ENCODE results near the gene MBD3L2B.
A peak's percentile ranks its signal among the peaks of the same experiment; 100 is the strongest.

Gene MBD3L2B

GRCh38 chr19:7010722-7011593 lies 10.3 kb downstream of the MBD3L2B start:
- no peak for DNase-seq

DNA sequence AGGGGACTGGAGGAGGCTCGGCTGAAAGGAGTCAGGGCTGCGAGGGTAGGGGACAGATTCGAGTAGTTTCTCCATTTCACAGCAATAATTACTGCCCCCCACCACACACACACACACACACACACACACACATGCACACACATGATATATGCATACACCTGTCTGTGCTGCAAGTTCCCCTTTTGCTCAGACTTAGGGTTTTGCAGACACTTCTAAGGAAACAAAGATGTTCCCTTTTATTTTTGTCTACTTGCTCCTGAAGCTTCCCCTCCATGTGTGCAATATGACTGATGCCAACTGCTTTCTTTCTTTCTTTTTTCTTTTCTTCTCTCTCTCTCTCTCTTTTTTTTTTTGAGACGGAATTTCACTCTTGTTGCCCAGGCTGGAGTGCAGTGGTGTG lies 13.4 kb downstream of the MBD3L2B start:
- no peak for DNase-seq

- DNase-seq = no peak
Measured at GRCh38 chr19:7006135-7006704, 15.0 kb downstream of the MBD3L2B start.

- DNase-seq = peak; percentile 25
Measured at GRCh38 chr19:7004313-7004931, 16.8 kb downstream of the MBD3L2B start.

GRCh38 chr19:7000816-7001215 lies 20.4 kb downstream of the MBD3L2B start:
- DNase-seq = no peak

- no peak for DNase-seq
Measured at GRCh38 chr19:7000333-7000732, 20.9 kb downstream of the MBD3L2B start.

GRCh38 chr19:6999933-7000332 lies 21.3 kb downstream of the MBD3L2B start:
- DNase-seq = no peak

- DNase-seq = peak; percentile 11
Measured at GRCh38 chr19:6997679-6998445, 23.4 kb downstream of the MBD3L2B start.

GRCh38 chr19:6996810-6997209 lies 24.4 kb downstream of the MBD3L2B start:
- DNase-seq = no peak

DNA sequence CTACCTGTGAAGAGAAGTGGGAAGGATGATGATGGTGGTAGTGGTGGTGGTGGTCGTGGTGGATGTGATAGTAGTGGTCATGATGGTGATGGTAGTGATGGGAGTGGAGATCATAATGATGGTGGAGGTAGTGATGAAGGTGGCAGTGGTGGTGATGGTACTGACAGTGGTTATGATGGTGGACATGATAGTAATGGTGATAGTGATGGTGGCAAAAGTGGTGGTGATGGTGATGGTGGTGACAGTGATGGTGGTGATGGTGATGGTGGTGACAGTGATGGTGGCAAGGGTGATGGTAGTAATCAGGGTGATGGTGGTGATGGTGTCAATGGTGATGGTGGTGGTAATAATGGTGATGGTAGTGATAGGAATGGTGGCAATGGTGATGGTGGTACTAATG lies 26.2 kb downstream of the MBD3L2B start:
- DNase-seq = no peak

GRCh38 chr19:6988257-6988656 lies 33.0 kb downstream of the MBD3L2B start:
- no peak for DNase-seq

DNA sequence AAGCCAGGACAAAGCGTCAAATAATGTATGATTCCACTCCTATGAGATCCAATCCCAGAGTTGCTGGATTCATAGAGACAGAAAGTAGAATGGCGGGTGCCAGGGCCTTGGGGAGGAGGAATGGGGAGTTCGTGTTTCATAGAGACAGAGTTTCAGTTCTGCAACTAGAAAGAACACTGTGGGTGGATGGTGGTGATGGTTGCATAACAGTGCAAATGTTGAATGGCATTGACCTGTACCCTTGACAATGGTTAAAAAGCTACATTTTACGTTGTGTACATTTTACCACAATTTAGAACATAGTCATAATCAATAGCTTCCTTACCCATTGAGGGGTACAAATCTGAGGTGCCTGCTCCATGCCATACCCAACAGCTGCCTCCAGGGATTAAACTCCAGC lies 33.4 kb downstream of the MBD3L2B start:
- no peak for DNase-seq

DNA sequence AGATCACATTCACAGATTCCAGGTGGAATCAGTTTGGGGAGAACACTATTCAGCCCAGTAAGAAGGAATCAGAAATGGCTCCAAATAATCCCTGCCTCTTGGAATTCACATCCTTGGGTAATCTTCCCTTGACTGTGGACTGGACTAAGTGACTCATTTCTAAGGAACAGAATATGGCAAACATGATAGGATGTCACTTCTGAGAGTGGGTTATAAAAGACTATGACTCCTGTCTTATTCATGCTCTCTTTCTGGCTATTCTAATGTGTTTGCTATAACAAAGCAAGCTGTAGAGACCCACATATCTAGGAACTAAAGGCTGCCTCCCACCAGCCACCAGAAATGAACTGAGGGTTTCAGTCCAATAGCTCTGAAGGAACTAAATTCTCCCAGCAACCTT lies 37.8 kb downstream of the MBD3L2B start:
- no peak for DNase-seq

GRCh38 chr19:6979399-6979798 lies 41.8 kb downstream of the MBD3L2B start:
- no peak for DNase-seq

GRCh38 chr19:6976197-6976596 lies 45.0 kb downstream of the MBD3L2B start:
- no peak for DNase-seq

- no peak for DNase-seq
Measured at GRCh38 chr19:6971366-6971765, 49.9 kb downstream of the MBD3L2B start.

DNA sequence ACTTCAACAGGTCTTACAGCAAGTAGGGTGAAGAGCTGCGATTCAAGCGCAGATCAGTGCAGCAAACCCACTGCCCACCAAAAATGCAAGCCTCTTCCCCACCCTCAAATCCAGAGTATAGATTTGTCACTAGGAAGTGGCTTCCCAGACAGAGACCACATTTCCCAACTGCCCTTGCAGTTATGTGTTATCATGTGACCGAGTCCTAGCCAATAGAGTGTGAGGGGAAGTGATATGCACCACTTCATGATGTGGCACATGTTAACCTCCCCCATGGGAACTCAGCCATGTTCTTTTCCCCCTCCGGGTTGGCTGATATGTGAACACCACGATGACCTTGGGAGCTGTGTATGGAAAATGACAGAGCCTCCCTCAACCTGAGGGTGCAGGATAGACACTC lies 50.8 kb downstream of the MBD3L2B start:
- DNase-seq = peak; percentile 55

DNA sequence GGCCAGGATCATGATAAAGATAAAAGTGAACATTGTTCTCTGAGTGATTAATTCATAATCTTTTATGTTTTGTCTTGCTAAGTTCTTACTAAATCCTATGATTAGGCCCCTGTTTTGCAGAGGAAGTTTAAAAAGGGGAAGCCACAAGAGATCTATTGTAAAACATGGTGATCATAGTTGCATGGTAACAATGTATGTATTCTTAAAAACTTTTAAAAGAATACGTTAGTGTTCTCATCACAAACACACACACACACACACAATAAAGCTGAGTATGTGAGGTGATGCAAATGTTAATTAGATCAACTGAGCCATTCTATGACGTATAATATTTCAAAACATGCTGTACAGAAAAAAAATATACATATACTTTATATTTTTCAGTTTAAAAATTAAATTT lies 51.2 kb downstream of the MBD3L2B start:
- DNase-seq = no peak

GRCh38 chr19:6969490-6969889 lies 51.7 kb downstream of the MBD3L2B start:
- no peak for DNase-seq

All from hematopoietic multipotent progenitor cell treated with erythropoietin and hydrocortisone succinate and interleukin-3 and kit ligand, for 8 days (in vitro differentiated cells).